Neuronal stem cell (in vitro differentiated cells): ENCODE measurements around the gene CYP46A1.

ENCODE experiments used
- DNase-seq: peaks from one replicate; pipeline ENCODE4 v3.0.0-alpha.2; 2013; ENCODE audit warnings: low spot score
- H2AFZ ChIP-seq: one replicate; pipeline ENCODE4 v1.6.1; 2013; ENCODE audit warnings: mild to moderate bottlenecking, low read length, inconsistent platforms
- H2AK5ac ChIP-seq: 2 replicates; pipeline ENCODE4 v1.6.1; 2013; ENCODE audit warnings: low read depth, mild to moderate bottlenecking, inconsistent platforms, low read length, moderate library complexity, mixed read lengths
- H2BK120ac ChIP-seq: 2 replicates; pipeline ENCODE4 v1.6.1; 2013; ENCODE audit warnings: low read depth, mild to moderate bottlenecking, inconsistent platforms, low read length, moderate library complexity, mixed read lengths
- H2BK12ac ChIP-seq: one replicate; pipeline ENCODE4 v1.6.1; 2013; ENCODE audit warnings: low read length, inconsistent platforms
- H2BK15ac ChIP-seq: 2 replicates; pipeline ENCODE4 v1.6.1; 2013; ENCODE audit warnings: mild to moderate bottlenecking, low read length, inconsistent platforms, mixed read lengths
- H2BK5ac ChIP-seq: one replicate; pipeline ENCODE4 v1.6.1; 2013; ENCODE audit warnings: inconsistent platforms, mild to moderate bottlenecking, low read length, moderate library complexity
- H3K14ac ChIP-seq: one replicate; pipeline ENCODE4 v1.6.1; 2013; ENCODE audit warnings: low read length, inconsistent platforms
- H3K18ac ChIP-seq: 2 replicates; pipeline ENCODE4 v1.6.1; 2013; ENCODE audit warnings: low read length, inconsistent platforms
- H3K23ac ChIP-seq: 2 replicates; pipeline ENCODE4 v1.6.1; 2013; ENCODE audit warnings: low read depth, mild to moderate bottlenecking, mixed read lengths, low read length, inconsistent platforms; ENCODE audit not compliant: poor library complexity
- H3K27ac ChIP-seq: replicated peaks from 3 replicates; pipeline ENCODE4 v1.5.1; 2013; ENCODE audit warnings: low read length, inconsistent platforms
- H3K27me3 ChIP-seq, 3 experiments: 2 replicates each; pipeline ENCODE4 v1.6.1; 2013; ENCODE audit warnings: low read length in 3 of 3, mild to moderate bottlenecking in 2 of 3, inconsistent platforms in 1 of 3, low read depth in 1 of 3, mixed read lengths in 1 of 3, moderate library complexity in 1 of 3; ENCODE audit not compliant: control insufficient read depth in 3 of 3, insufficient read depth in 3 of 3
- H3K36me3 ChIP-seq, 2 donors: replicated peaks in 1 of 2; 2 replicates each; pipeline ENCODE4 v1.6.1; 2013; ENCODE audit warnings: low read length in 2 of 2; ENCODE audit not compliant: control insufficient read depth in 2 of 2, insufficient read depth in 2 of 2
- H3K4ac ChIP-seq: 2 replicates; pipeline ENCODE4 v1.6.1; 2013; ENCODE audit warnings: inconsistent platforms, mild to moderate bottlenecking, low read length, moderate library complexity
- H3K4me1 ChIP-seq, 2 donors: 1 replicate in 1 of 2; 2 replicates in 1 of 2; pipeline ENCODE4 v1.6.1; 2013; ENCODE audit warnings: low read length in 2 of 2, low read depth in 1 of 2; ENCODE audit not compliant: control insufficient read depth in 2 of 2, insufficient read depth in 1 of 2
- H3K4me2 ChIP-seq: one replicate; pipeline ENCODE4 v1.6.1; 2013; ENCODE audit warnings: mild to moderate bottlenecking, low read length, inconsistent platforms; ENCODE audit not compliant: insufficient read depth, poor library complexity, severe bottlenecking
- H3K4me3 ChIP-seq, 2 donors: 2 replicates each; pipeline ENCODE4 v1.5.1; 2013; ENCODE audit warnings: low read length in 2 of 2, mild to moderate bottlenecking in 2 of 2, inconsistent platforms in 1 of 2, moderate library complexity in 1 of 2
- H3K79me1 ChIP-seq: one replicate; pipeline ENCODE4 v1.6.1; 2013; ENCODE audit warnings: low read depth, mild to moderate bottlenecking, inconsistent platforms, low read length, moderate library complexity
- H3K9ac ChIP-seq: one replicate; pipeline ENCODE4 v1.6.1; 2013; ENCODE audit warnings: mild to moderate bottlenecking, low read depth, low read length, inconsistent platforms; ENCODE audit not compliant: poor library complexity
- H3K9me3 ChIP-seq, 2 donors: replicated peaks in 1 of 2; 2 replicates each; pipeline versions ENCODE3 to v1.6.1; 2013; ENCODE audit warnings: low read length in 2 of 2, mild to moderate bottlenecking in 2 of 2, inconsistent platforms in 1 of 2, low read depth in 1 of 2, mixed read lengths in 1 of 2, moderate library complexity in 1 of 2; ENCODE audit not compliant: control insufficient read depth in 2 of 2, insufficient read depth in 1 of 2
- H4K8ac ChIP-seq: one replicate; pipeline ENCODE4 v1.6.1; 2013; ENCODE audit warnings: low read depth, mild to moderate bottlenecking, inconsistent platforms, low read length, moderate library complexity
- H4K91ac ChIP-seq: one replicate; pipeline ENCODE4 v1.6.1; 2013; ENCODE audit warnings: low read length, low read depth, mild to moderate bottlenecking, inconsistent platforms; ENCODE audit not compliant: poor library complexity
- WGBS, 2 donors: extraction: QIAGEN DNeasy Blood & Tissue Kit; methylation state at CpG; one replicate each; pipeline ENCODE4 v1.1.7; 2013; ENCODE audit warnings: missing lambda C conversion rate in 2 of 2, mixed read lengths in 1 of 2; ENCODE audit not compliant: insufficient read length in 2 of 2, insufficient replicate concordance in 1 of 2; ENCODE audit errors: extremely low coverage in 2 of 2; 5-methylcytosine and 5-hydroxymethylcytosine counted together

CYP46A1 gene

DNA sequence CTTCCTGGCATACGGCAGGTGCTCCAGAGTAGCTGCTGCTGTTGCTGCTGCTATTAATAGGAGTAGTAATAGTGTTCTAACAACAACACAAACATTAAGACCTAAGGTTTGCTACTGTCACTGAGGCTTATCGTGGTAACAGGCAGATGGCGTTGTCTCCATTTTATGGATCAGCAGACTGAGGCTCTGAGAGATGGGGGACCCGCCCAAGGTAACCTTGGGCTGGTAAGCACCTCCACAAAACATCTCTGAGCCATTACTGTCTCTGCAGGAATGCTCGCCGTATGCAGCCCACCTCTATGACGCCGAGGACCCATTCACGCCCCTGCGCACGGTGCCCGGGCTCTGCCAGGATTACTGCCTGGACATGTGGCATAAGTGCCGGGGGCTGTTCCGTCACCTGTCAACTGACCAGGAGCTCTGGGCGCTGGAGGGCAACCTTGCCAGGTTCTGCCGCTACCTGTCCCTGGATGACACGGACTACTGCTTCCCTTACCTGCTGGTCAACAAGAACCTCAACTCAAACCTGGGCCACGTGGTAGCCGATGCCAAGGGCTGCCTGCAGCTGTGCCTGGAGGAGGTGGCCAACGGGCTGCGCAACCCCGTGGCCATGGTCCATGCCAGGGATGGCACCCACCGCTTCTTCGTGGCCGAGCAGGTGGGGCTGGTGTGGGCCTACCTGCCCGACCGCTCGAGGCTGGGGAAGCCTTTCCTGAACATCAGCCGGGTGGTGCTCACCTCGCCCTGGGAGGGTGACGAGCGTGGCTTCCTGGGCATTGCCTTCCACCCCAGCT is 31.9 kb upstream of the CYP46A1 start:
- H3K4me2 ChIP-seq: no peak overlapping the region
- H3K9ac ChIP-seq: no peak overlapping the region
- peak overlapping the region; percentile 69 for H2BK15ac ChIP-seq
- H4K8ac ChIP-seq: peak overlapping the region; percentile 92
- H2AFZ ChIP-seq: no peak overlapping the region
- H2AK5ac ChIP-seq: peak overlapping the region; percentile 90
- no CpG with 5 or more reads among the region's 32 CpGs for WGBS, 2 donors
- H3K23ac ChIP-seq: peak overlapping the region; percentile 75
- H3K27ac ChIP-seq: no peak overlapping the region
- peak overlapping the region; percentile 55 for H2BK5ac ChIP-seq
- H3K14ac ChIP-seq: peak overlapping the region; percentile 28
- no peaks in the 10 kb centered on the region for H3K9me3 ChIP-seq
- H3K27me3 ChIP-seq: peaks cover 0 to 2% (median 0%) of the 10 kb centered on the region in 3 experiments
- no peak overlapping the region for H3K4me3 ChIP-seq
- H3K4ac ChIP-seq: no peak overlapping the region
- no peaks in the 10 kb centered on the region for H3K79me1 ChIP-seq
- no peak for DNase-seq
- H4K91ac ChIP-seq: no peak overlapping the region
- H2BK12ac ChIP-seq: no peak overlapping the region
- H3K36me3 ChIP-seq: no peaks in the 10 kb centered on the region
- H3K4me1 ChIP-seq: peaks cover 4 to 7% of the 10 kb centered on the region in 2 donors
- peak overlapping the region; percentile 16 for H3K18ac ChIP-seq
- H2BK120ac ChIP-seq: no peak overlapping the region

DNA sequence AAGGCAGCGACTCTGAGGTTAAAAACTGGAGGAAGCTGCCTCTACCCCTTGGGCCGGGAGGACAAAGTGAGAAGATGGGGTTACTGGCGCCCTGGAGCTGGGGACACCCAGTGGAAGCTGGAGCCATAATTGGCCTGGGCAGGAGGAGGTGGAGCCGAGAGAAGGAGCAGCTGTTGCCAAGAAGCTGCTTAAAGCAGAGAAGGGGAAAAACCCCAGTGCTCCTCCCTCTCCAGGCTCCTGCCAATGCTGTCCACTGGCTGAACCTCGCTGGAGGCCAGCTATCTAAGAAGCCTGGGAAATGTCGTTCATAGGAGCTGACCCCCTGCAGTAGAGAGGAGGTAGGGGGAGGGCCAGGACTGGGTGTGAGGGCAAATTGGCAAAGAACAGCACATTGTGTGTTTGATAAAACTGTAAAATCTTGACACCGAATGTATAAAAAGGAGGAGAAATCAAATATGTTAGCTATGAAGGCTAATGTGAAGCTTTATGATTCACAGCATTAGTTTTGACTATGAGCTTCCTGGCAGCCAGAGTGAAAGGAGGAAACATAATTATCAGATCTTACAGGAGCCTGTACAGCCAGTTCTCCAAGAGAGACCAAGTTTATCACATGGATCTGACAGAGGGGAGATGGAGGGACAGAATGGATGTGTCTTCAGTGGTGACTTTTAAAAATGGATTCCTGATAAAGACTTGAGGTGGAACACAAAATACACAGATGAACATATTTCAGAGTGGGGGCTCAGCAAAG is 29.7 kb upstream of the CYP46A1 start:
- no peak overlapping the region for H3K14ac ChIP-seq
- no peak overlapping the region for H2BK15ac ChIP-seq
- no peak overlapping the region for H2BK120ac ChIP-seq
- no peak overlapping the region for H3K4me3 ChIP-seq
- no peak overlapping the region for H3K23ac ChIP-seq
- H3K4me1 ChIP-seq: peaks cover 4 to 7% of the 10 kb centered on the region in 2 donors
- no peak overlapping the region for H3K4me2 ChIP-seq
- H2AFZ ChIP-seq: peak overlapping the region; percentile 15
- no peak for DNase-seq
- H3K79me1 ChIP-seq: no peaks in the 10 kb centered on the region
- no peaks in the 10 kb centered on the region for H3K36me3 ChIP-seq
- no peak overlapping the region for H3K9ac ChIP-seq
- H3K27ac ChIP-seq: no peak overlapping the region
- H4K8ac ChIP-seq: no peak overlapping the region
- H3K27me3 ChIP-seq: peaks cover 0 to 5% (median 0%) of the 10 kb centered on the region in 3 experiments
- H4K91ac ChIP-seq: no peak overlapping the region
- no peak overlapping the region for H3K4ac ChIP-seq
- H2AK5ac ChIP-seq: no peak overlapping the region
- peaks cover 0 to 3% of the 10 kb centered on the region in 2 donors for H3K9me3 ChIP-seq
- peak overlapping the region; percentile 44 for H3K18ac ChIP-seq
- no peak overlapping the region for H2BK5ac ChIP-seq
- no CpG with 5 or more reads among the region's 7 CpGs for WGBS, 2 donors
- no peak overlapping the region for H2BK12ac ChIP-seq

DNA sequence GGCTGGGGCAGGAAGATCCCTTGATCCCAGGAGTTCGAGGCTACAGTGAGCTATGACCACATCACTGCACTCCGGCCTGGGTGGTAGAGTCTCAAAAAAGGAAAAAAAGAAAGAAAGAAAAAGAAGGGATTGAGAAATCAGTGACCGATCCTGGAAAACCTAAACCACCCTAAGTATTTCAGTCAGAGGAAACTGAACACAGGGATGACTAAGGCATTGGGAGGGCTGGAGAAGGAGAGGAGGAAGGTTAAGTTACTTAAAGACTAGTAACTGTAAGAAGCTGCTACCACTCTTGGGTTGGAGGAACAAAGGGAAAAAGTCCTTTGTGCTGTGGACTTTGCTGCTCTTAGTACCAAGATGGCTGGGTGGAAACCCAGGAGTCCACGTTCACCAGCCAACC is 28.6 kb upstream of the CYP46A1 start:
- peak overlapping the region; percentile 30 for H2BK12ac ChIP-seq
- no peak overlapping the region for H3K18ac ChIP-seq
- no peak for DNase-seq
- peak overlapping the region; percentile 45 for H2BK15ac ChIP-seq
- H2BK5ac ChIP-seq: no peak overlapping the region
- H3K4me3 ChIP-seq: no peak overlapping the region
- H2BK120ac ChIP-seq: no peak overlapping the region
- no peak overlapping the region for H3K4ac ChIP-seq
- H3K27ac ChIP-seq: no peak overlapping the region
- no peak overlapping the region for H4K8ac ChIP-seq
- peak overlapping the region; percentile 94 for H2AK5ac ChIP-seq
- peaks cover 0 to 8% (median 0%) of the 10 kb centered on the region in 3 experiments for H3K27me3 ChIP-seq
- no peak overlapping the region for H3K23ac ChIP-seq
- H3K14ac ChIP-seq: no peak overlapping the region
- no peaks in the 10 kb centered on the region for H3K36me3 ChIP-seq
- no peak overlapping the region for H2AFZ ChIP-seq
- no peak overlapping the region for H3K4me2 ChIP-seq
- no peak overlapping the region for H3K9ac ChIP-seq
- peaks cover 0 to 3% of the 10 kb centered on the region in 2 donors for H3K9me3 ChIP-seq
- H3K79me1 ChIP-seq: no peaks in the 10 kb centered on the region
- WGBS, 2 donors: no CpG with 5 or more reads among the region's 4 CpGs
- peaks cover 9 to 13% of the 10 kb centered on the region in 2 donors for H3K4me1 ChIP-seq
- H4K91ac ChIP-seq: peak overlapping the region; percentile 38

DNA sequence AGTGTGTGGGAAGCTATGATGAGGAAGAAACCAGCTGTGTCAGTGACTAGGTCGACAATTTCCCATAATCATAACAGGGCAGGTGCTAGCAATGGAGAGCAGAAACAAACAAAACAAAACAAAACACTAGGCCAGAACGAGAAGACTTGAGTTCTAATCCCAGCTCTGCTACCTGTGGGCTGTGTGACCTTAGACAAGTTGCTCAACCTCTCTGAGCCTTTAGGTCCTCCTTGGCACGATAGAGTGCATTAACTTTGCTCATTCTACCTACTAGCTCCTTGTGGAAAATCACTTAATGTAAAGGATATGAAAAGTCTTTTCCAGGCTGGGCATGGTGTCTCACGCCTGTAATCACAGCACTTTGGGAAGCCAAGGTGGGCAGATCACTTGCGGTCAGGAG is 27.9 kb upstream of the CYP46A1 start:
- Histone ChIP-seq H2BK15ac (no peak overlapping the region), H3K9ac (no peak overlapping the region), H3K9me3 (peaks cover 0 to 3% of the 10 kb centered on the region in 2 donors), H3K4me1 (peaks cover 15 to 19% of the 10 kb centered on the region in 2 donors), H3K4me2 (no peak overlapping the region), H3K27me3 (peaks cover 0 to 8% (median 0%) of the 10 kb centered on the region in 3 experiments), H3K18ac (no peak overlapping the region), H2AK5ac (peak overlapping the region; percentile 94), H3K27ac (no peak overlapping the region), H3K79me1 (no peaks in the 10 kb centered on the region), H2BK12ac (no peak overlapping the region), H4K8ac (no peak overlapping the region), H2BK120ac (no peak overlapping the region), H3K4me3 (no peak overlapping the region), H2BK5ac (no peak overlapping the region), H3K23ac (no peak overlapping the region), H3K36me3 (no peaks in the 10 kb centered on the region), H3K4ac (no peak overlapping the region), H3K14ac (no peak overlapping the region), H2AFZ (no peak overlapping the region), H4K91ac (peak overlapping the region; percentile 38)
- DNase-seq: no peak
- no CpG with 5 or more reads among the region's 5 CpGs for WGBS, 2 donors
